K562 (cell line): ENCODE measurements around the gene SLC16A4. TPM values are rescaled to one million over a fixed set of nuclear protein-coding genes. Genes with fewer than 3 reads are reported as not detected.

Source experiments
- ATAC-seq: fragments of 200-7000 bp; cut with Tn5 transposase; 3 replicates; pipeline ENCODE4 v1.9.1; 2020; ENCODE audit warnings: moderate library complexity
- BruUV-seq: library from RNA; stranded (reverse); fragments of 400-500 nt; replicated peaks from 2 replicates; lab custom pipeline; 2021; lab: Mats Ljungman, UMichigan
- CTCF ChIA-PET: fragments of 300-600 bp; formaldehyde crosslinking; extraction: SDS; loops from one replicate; lab custom pipeline; 2021; ENCODE audit warnings: low intra/inter-chr PET ratio; lab: Yijun Ruan, JAX
- POLR2A ChIA-PET: fragments of 300-600, 350-650 bp; sonication (Branson Sonifier 250); formaldehyde crosslinking; extraction: SDS; loops from one replicate; lab custom pipeline; 2021; ENCODE audit warnings: antibody characterized with exemption, inconsistent platforms; lab: Yijun Ruan, JAX
- DNase-seq, 4 experiments: peaks; one replicate each; pipeline versions ENCODE4 v3.0.0 to v3.0.0-alpha.2; 2011 to 2018; ENCODE audit warnings: low spot score in 3 of 4, mixed read lengths in 3 of 4; ENCODE audit errors: extremely low read depth in 1 of 4
- FAIRE-seq: peaks from 2 replicates; lab custom pipeline; 2011; peaks lifted over from hg19 to GRCh38; lab: Jason Lieb, UNC
- H2AFZ ChIP-seq: 2 replicates; pipeline ENCODE4 v1.6.0; 2011; ENCODE audit warnings: low read depth, low read length, control low read depth, inconsistent platforms
- H3K27ac ChIP-seq: fragments of 200-600 bp; 3 replicates; pipeline ENCODE4 v1.8.0; 2011; ENCODE audit warnings: low read depth, mild to moderate bottlenecking, control low read depth, inconsistent platforms, low read length, moderate library complexity, mixed read lengths; ENCODE audit errors: extremely low read depth
- H3K27me3 ChIP-seq, 2 experiments: fragments of 300-600 bp in 1 of 2; 2 replicates in 1 of 2; 3 replicates in 1 of 2; pipeline versions ENCODE4 v1.6.0 to v1.8.0; 2011; ENCODE audit warnings: inconsistent platforms in 2 of 2, low read length in 2 of 2, mild to moderate bottlenecking in 1 of 2, mixed read lengths in 1 of 2, moderate library complexity in 1 of 2; ENCODE audit not compliant: control insufficient read depth in 2 of 2, insufficient read depth in 2 of 2
- H3K36me3 ChIP-seq: fragments of 300-600 bp; 3 replicates; pipeline ENCODE4 v1.8.0; 2011; ENCODE audit warnings: mild to moderate bottlenecking, low read length, inconsistent platforms; ENCODE audit not compliant: control insufficient read depth, insufficient read depth
- H3K4me1 ChIP-seq, 2 experiments: fragments of 200-600 bp in 1 of 2; replicated peaks in 1 of 2; 2 replicates in 1 of 2; 3 replicates in 1 of 2; pipeline versions ENCODE4 v1.5.1 to v1.8.0; 2011; ENCODE audit warnings: inconsistent platforms in 2 of 2, low read length in 2 of 2, mild to moderate bottlenecking in 1 of 2, mixed read lengths in 1 of 2, moderate library complexity in 1 of 2; ENCODE audit not compliant: control insufficient read depth in 2 of 2, insufficient read depth in 2 of 2
- H3K4me2 ChIP-seq: 2 replicates; pipeline ENCODE4 v1.6.1; 2011; ENCODE audit warnings: low read length, control low read depth, inconsistent platforms, mixed read lengths; ENCODE audit not compliant: insufficient read depth
- H3K4me3 ChIP-seq: fragments of 200-600 bp; sonication (generic), shearing (Covaris generic); 2 replicates; pipeline ENCODE4 v1.5.1; 2016; ENCODE audit warnings: control low read depth, inconsistent platforms
- H3K79me2 ChIP-seq: fragments of 200-600 bp; 3 replicates; pipeline ENCODE4 v1.8.0; 2011; ENCODE audit warnings: low read length, inconsistent platforms; ENCODE audit not compliant: control insufficient read depth, insufficient read depth
- H3K9ac ChIP-seq, 2 experiments: 2 replicates each; pipeline versions ENCODE4 v1.6.0 to v1.6.1; 2011; ENCODE audit warnings: low read depth in 2 of 2, low read length in 2 of 2, control low read depth in 1 of 2, inconsistent platforms in 1 of 2, mild to moderate bottlenecking in 1 of 2, mixed read lengths in 1 of 2; ENCODE audit not compliant: insufficient read depth in 1 of 2
- H3K9me1 ChIP-seq: one replicate; pipeline ENCODE4 v1.6.0; 2011; ENCODE audit warnings: inconsistent platforms, mild to moderate bottlenecking, low read length, moderate library complexity; ENCODE audit not compliant: control insufficient read depth, insufficient read depth
- H3K9me3 ChIP-seq: replicated peaks from 2 replicates; pipeline ENCODE4 v1.5.1; 2011; ENCODE audit warnings: low read depth, low read length, inconsistent platforms; ENCODE audit not compliant: control insufficient read depth, insufficient read depth
- H4K20me1 ChIP-seq: replicated peaks from 2 replicates; pipeline ENCODE4 v1.6.1; 2011; ENCODE audit warnings: low read length, inconsistent platforms, mixed read lengths; ENCODE audit not compliant: control insufficient read depth, insufficient read depth
- EZH2 ChIP-seq: IDR thresholded peaks from 2 replicates; pipeline ENCODE4 v1.6.1; 2012; ENCODE audit warnings: low read depth, mild to moderate bottlenecking, inconsistent platforms, low read length, borderline replicate concordance
- MITF ChIP-seq: IDR thresholded peaks from 2 replicates; pipeline ENCODE4 v1.6.1; 2014; ENCODE audit warnings: antibody characterized with exemption
- SRF ChIP-seq, 2 experiments: fragments of 250-450, 450-650 bp in 1 of 2; sonication (Bioruptor Pico) in 1 of 2; sonication (generic) in 1 of 2; formaldehyde crosslinking; IDR thresholded peaks; 2 replicates each; pipeline versions ENCODE4 v1.5.0 to v1.5.1; 2020 to 2022; ENCODE audit warnings: mild to moderate bottlenecking in 1 of 2, missing genetic modification reagents in 1 of 2
- ZNF655 ChIP-seq: fragments of 250-450 bp; sonication (Bioruptor Pico); IDR thresholded peaks from 2 replicates; pipeline ENCODE4 v1.5.0; 2021
- WGBS: fragments of 100-300 bp; shearing (Covaris generic); methylation state at CpG from one replicate; pipeline ENCODE4 v1.1.6; 2016; ENCODE audit warnings: low coverage, mixed read lengths; ENCODE audit not compliant: insufficient coverage; ENCODE audit errors: missing lambda C conversion rate; 5-methylcytosine and 5-hydroxymethylcytosine counted together
- in situ Hi-C: fragments of 300-500 bp; cut with MboI; formaldehyde crosslinking; loops from 4 replicates; pipeline ENCODE4 v1.15.0; 2018; ENCODE audit warnings: inconsistent platforms, mixed read lengths
- intact Hi-C: fragments of 100-400 bp; cut with micrococcal nuclease; formaldehyde crosslinking; loops from 2 replicates; pipeline ENCODE4 v1.14.2; 2022
- polyA plus RNA-seq, 8 experiments: library from polyadenylated mRNA; depleted of rRNA in 4 of 8; stranded (reverse) in 5 of 8; unstranded in 3 of 8; fragments of >200 nt; fragmentation: Nextera tagmentation in 2 of 8; fragmentation: Illumina TruSeq in 1 of 8; extraction: Ambion mirVana in 2 of 8; extraction: Trizol in 1 of 8; gene quantifications; 2 replicates each; pipeline versions ENCODE4 v1.2.1 to v1.2.3, GENCODE V29; 2011 to 2014; ENCODE audit warnings: inconsistent platforms in 1 of 8, missing spikeins in 1 of 8
- total RNA-seq, 7 experiments: library from RNA; depleted of rRNA in 6 of 7; stranded (reverse); fragments of >200 nt in 6 of 7; fragmentation: Illumina TruSeq in 2 of 7; extraction: Trizol in 2 of 7; gene quantifications; 2 replicates each; pipeline versions ENCODE4 v1.2.1 to v1.2.3, GENCODE V29; 2011 to 2021; ENCODE audit warnings: low replicate concordance in 1 of 7
- TF ChIP-seq, protein P1 (sequence below): fragments of 450-650 bp; IDR thresholded peaks from 2 replicates; pipeline ENCODE4 v1.6.1; 2018; ENCODE audit not compliant: partially characterized antibody

SLC16A4 gene
- total and polyA plus RNA-seq, 9 of the 15 experiments (the other 6 are each of a cell fraction or from before 2014, with no cell fraction given) = 0.04 to 0.31 (median 0.18) TPM; not detected in 1

GRCh38 chr1:110324667-110325066 lies 66.2 kb downstream of the SLC16A4 start:
- Histone ChIP-seq H4K20me1 (no peaks in the 10 kb centered on the region), H3K9me1 (no peaks in the 10 kb centered on the region), H2AFZ (no peak overlapping the region), H3K36me3 (no peaks in the 10 kb centered on the region), H3K4me1 (peaks cover 0 to 8% of the 10 kb centered on the region in 2 experiments; a peak in 2 of 5 replicates), H3K4me2 (no peak overlapping the region), H3K27me3 (no peaks in the 10 kb centered on the region; a peak in 1 of 5 replicates), H3K9me3 (peaks cover 4% of the 10 kb centered on the region; the same call in 1 of the 2 replicates), H3K4me3 (no peak overlapping the region), H3K27ac (no peak overlapping the region), H3K79me2 (no peaks in the 10 kb centered on the region), H3K9ac (no peak overlapping the region)
- ATAC-seq (no peak), FAIRE-seq (no peak), DNase-seq (no peak)
- 28% methylated on average over 1 of the region's 1 CpG for WGBS
- in situ Hi-C loops = no loop called here
- intact Hi-C loops = no loop called here
- POLR2A ChIA-PET = interaction anchor here (7.6 kb wide), 1 partner anchor 14 kb away, joined by 36 read pairs; the partner anchor contains the start of gene RBM15
- CTCF ChIA-PET = no interaction called here
- BruUV-seq = no TSS peak
- TF ChIP-seq MITF (no peak), SRF (CRISPR knock-in tag; IDR thresholded peaks at IDR 0.05) (no peak), ZNF655 (CRISPR knock-in tag) (no peak), EZH2 (no peak)
- TF ChIP-seq, protein P1, sequence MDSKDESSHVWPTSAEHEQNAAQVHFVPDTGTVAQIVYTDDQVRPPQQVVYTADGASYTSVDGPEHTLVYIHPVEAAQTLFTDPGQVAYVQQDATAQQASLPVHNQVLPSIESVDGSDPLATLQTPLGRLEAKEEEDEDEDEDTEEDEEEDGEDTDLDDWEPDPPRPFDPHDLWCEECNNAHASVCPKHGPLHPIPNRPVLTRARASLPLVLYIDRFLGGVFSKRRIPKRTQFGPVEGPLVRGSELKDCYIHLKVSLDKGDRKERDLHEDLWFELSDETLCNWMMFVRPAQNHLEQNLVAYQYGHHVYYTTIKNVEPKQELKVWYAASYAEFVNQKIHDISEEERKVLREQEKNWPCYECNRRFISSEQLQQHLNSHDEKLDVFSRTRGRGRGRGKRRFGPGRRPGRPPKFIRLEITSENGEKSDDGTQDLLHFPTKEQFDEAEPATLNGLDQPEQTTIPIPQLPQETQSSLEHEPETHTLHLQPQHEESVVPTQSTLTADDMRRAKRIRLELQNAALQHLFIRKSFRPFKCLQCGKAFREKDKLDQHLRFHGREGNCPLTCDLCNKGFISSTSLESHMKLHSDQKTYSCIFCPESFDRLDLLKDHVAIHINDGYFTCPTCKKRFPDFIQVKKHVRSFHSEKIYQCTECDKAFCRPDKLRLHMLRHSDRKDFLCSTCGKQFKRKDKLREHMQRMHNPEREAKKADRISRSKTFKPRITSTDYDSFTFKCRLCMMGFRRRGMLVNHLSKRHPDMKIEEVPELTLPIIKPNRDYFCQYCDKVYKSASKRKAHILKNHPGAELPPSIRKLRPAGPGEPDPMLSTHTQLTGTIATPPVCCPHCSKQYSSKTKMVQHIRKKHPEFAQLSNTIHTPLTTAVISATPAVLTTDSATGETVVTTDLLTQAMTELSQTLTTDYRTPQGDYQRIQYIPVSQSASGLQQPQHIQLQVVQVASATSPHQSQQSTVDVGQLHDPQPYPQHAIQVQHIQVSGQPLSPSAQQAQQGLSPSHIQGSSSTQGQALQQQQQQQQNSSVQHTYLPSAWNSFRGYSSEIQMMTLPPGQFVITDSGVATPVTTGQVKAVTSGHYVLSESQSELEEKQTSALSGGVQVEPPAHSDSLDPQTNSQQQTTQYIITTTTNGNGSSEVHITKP = no peak
